ENCODE data around the gene PPM1M. TPM values are rescaled to one million over a fixed set of nuclear protein-coding genes. Genes with fewer than 3 reads are reported as not detected.

PPM1M gene
- total and polyA plus RNA-seq, 10 of the 15 experiments (the other 5 are each of a cell fraction or from before 2014, with no cell fraction given): 7.3 to 24.8 (median 15.8) TPM

DNA sequence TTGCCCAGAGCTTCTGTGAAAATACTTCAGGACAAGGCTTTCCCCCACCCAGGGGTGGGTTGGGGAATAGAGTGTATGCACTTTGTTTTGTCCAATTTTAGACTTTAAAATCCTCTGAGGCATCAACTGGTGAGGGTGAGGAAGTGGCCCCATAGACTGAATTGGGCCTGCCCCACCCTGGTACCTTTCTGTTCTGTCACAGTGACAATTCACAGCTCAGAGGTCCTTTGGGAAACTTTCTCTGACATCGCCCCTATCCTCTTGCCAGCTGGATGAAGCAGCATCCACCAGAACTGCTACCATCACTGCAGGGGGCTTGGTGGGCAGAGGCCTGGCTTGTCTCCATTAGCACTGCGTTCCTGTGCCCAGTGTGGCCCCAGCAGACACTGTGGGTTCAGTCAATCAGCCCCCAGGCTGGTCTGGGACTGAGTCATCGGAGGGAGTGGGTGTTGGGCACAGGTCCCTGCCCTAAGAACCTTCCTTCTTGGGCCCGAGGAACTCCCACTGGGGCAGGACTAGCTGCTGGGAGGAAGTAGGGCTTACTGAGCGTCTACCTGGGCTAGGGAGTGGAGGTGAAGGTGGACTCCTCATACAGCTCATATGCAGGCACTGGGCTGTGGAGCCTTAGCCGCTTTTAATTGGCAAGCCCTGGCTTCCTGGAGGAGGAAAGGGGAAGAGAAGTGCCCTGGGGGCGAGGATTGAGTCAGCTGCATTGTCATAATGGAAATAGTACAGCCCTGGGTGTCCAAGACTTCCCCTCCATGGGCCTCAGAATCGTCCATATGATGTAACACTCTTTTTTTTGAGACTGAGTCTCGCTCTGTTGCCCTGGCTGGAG lies 1.5 kb upstream of the PPM1M start (continued):
- TF ChIP-seq, protein P1, sequence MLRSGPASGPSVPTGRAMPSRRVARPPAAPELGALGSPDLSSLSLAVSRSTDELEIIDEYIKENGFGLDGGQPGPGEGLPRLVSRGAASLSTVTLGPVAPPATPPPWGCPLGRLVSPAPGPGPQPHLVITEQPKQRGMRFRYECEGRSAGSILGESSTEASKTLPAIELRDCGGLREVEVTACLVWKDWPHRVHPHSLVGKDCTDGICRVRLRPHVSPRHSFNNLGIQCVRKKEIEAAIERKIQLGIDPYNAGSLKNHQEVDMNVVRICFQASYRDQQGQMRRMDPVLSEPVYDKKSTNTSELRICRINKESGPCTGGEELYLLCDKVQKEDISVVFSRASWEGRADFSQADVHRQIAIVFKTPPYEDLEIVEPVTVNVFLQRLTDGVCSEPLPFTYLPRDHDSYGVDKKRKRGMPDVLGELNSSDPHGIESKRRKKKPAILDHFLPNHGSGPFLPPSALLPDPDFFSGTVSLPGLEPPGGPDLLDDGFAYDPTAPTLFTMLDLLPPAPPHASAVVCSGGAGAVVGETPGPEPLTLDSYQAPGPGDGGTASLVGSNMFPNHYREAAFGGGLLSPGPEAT (IDR thresholded peaks at IDR 0.05; ENCODE audit: low read depth): peak; percentile 63
- TF ChIP-seq BACH1 (IDR thresholded peaks at IDR 0.05; ENCODE audit: borderline replicate concordance): no peak
- TF ChIP-seq POU2F2 (IDR thresholded peaks at IDR 0.05; ENCODE audit: borderline replicate concordance, low read depth, low read length): no peak
- TF ChIP-seq KLF5 (IDR thresholded peaks at IDR 0.05; ENCODE audit: partially characterized antibody): peak; percentile 47
- TF ChIP-seq, protein P2, sequence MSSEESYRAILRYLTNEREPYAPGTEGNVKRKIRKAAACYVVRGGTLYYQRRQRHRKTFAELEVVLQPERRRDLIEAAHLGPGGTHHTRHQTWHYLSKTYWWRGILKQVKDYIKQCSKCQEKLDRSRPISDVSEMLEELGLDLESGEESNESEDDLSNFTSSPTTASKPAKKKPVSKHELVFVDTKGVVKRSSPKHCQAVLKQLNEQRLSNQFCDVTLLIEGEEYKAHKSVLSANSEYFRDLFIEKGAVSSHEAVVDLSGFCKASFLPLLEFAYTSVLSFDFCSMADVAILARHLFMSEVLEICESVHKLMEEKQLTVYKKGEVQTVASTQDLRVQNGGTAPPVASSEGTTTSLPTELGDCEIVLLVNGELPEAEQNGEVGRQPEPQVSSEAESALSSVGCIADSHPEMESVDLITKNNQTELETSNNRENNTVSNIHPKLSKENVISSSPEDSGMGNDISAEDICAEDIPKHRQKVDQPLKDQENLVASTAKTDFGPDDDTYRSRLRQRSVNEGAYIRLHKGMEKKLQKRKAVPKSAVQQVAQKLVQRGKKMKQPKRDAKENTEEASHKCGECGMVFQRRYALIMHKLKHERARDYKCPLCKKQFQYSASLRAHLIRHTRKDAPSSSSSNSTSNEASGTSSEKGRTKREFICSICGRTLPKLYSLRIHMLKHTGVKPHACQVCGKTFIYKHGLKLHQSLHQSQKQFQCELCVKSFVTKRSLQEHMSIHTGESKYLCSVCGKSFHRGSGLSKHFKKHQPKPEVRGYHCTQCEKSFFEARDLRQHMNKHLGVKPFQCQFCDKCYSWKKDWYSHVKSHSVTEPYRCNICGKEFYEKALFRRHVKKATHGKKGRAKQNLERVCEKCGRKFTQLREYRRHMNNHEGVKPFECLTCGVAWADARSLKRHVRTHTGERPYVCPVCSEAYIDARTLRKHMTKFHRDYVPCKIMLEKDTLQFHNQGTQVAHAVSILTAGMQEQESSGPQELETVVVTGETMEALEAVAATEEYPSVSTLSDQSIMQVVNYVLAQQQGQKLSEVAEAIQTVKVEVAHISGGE (CRISPR knock-in tag; IDR thresholded peaks at IDR 0.05): no peak
- no peak for TF ChIP-seq ZNF622 (IDR thresholded peaks at IDR 0.05)
- TF ChIP-seq STAT1 (conservative IDR thresholded peaks at IDR 0.05): no peak
- peak; percentile 90 to 92 for TF ChIP-seq IKZF2 (IDR thresholded peaks at IDR 0.05)
- TF ChIP-seq TARDBP (IDR thresholded peaks at IDR 0.05; ENCODE audit: borderline replicate concordance): no peak
- TF ChIP-seq BCL11A (IDR thresholded peaks at IDR 0.05; ENCODE audit: low read depth, low read length): peak; percentile 96
- TF ChIP-seq KAT2A (conservative IDR thresholded peaks at IDR 0.05; ENCODE audit: control insufficient read depth, low read depth, low read length): no peak
- TF ChIP-seq LARP7 (IDR thresholded peaks at IDR 0.05): no peak
- no peak for TF ChIP-seq BRCA1 (IDR thresholded peaks at IDR 0.05; ENCODE audit: low read depth, low read length)
- no peak for TF ChIP-seq WRNIP1 (IDR thresholded peaks at IDR 0.05; ENCODE audit: borderline replicate concordance, low read depth, low read length)
- TF ChIP-seq RUNX3 (IDR thresholded peaks at IDR 0.05; ENCODE audit: low read length): no peak
- TF ChIP-seq SUZ12 (IDR thresholded peaks at IDR 0.05; ENCODE audit: unreplicated experiment): no peak
- TF ChIP-seq ZSCAN29 (IDR thresholded peaks at IDR 0.05): no peak
- TF ChIP-seq PAX8 (IDR thresholded peaks at IDR 0.05): no peak
- TF ChIP-seq RBBP5 (conservative IDR thresholded peaks at IDR 0.05): no peak
- TF ChIP-seq POLR2AphosphoS5 (IDR thresholded peaks at IDR 0.05; ENCODE audit: low read length): peak; percentile 33; the same call in 1 of the 2 replicates
- TF ChIP-seq CEBPB (IDR thresholded peaks at IDR 0.05; ENCODE audit: borderline replicate concordance in 1 of 2, low read depth in 2 of 2, low read length in 2 of 2): no peak
- TF ChIP-seq, protein P3, sequence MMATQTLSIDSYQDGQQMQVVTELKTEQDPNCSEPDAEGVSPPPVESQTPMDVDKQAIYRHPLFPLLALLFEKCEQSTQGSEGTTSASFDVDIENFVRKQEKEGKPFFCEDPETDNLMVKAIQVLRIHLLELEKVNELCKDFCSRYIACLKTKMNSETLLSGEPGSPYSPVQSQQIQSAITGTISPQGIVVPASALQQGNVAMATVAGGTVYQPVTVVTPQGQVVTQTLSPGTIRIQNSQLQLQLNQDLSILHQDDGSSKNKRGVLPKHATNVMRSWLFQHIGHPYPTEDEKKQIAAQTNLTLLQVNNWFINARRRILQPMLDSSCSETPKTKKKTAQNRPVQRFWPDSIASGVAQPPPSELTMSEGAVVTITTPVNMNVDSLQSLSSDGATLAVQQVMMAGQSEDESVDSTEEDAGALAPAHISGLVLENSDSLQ (IDR thresholded peaks at IDR 0.05): peak; percentile 40; the same call in 1 of the 2 replicates
- no peak for TF ChIP-seq EZH2 (IDR thresholded peaks at IDR 0.05; ENCODE audit: borderline replicate concordance, control insufficient read depth, low read depth, low read length)
- peak; percentile 70 for TF ChIP-seq TCF12 (IDR thresholded peaks at IDR 0.05; ENCODE audit: low read depth, low read length)
- TF ChIP-seq, protein P4, sequence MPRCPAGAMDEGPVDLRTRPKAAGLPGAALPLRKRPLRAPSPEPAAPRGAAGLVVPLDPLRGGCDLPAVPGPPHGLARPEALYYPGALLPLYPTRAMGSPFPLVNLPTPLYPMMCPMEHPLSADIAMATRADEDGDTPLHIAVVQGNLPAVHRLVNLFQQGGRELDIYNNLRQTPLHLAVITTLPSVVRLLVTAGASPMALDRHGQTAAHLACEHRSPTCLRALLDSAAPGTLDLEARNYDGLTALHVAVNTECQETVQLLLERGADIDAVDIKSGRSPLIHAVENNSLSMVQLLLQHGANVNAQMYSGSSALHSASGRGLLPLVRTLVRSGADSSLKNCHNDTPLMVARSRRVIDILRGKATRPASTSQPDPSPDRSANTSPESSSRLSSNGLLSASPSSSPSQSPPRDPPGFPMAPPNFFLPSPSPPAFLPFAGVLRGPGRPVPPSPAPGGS (IDR thresholded peaks at IDR 0.05; ENCODE audit: borderline replicate concordance, insufficient read depth, low read depth, low read length, poor library complexity, severe bottlenecking): peak; percentile 55
